ENCODE data around the gene ZDHHC22. TPM values are rescaled to one million over a fixed set of nuclear protein-coding genes. Genes with fewer than 3 reads are reported as not detected.

ZDHHC22 gene
- total and polyA plus RNA-seq, 8 donors: 0.04 to 0.11 (median 0.09) TPM; not detected in 4

DNA sequence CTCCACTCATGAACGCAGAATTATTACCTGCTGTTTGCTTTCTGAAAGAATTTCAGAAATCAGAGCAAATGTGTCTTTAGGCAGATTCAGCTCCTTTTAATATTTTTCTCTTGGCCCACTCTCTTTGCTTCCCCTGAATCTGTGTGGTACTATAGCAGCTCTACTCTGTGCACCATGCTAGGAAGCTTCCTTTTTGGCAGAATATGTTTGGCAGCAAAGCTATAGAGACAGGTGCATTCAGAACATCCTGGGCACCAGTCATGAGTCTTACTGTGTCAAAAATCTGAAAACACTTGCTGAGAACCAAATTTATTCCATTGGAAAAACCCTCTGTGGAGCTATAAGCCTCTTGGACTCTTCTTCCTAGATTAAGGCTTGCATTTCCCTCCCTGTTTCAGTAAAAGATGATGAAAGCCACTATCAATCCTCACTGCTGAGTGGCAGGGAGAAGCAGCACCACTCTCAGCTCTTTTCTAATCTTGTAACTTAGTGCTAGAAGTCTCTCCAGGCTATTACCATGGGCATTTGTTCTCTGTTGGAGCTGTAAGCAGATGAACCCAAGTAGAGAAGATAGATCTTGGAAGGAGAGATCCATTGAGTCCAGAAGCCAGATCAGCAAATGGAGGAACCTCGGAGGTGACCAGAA, 25.3 kb downstream of the ZDHHC22 start:
- ATAC-seq (no peak), DNase-seq (no peak)
- H3K9me3 ChIP-seq: no peaks in the 10 kb centered on the region
- no peak overlapping the region for H3K4me3 ChIP-seq
- peaks cover 0 to 62% of the 10 kb centered on the region in 2 donors for H3K36me3 ChIP-seq
- H3K4me1 ChIP-seq: peaks cover 0 to 6% of the 10 kb centered on the region in 2 donors
- no peak overlapping the region for H3K27ac ChIP-seq
- intact Hi-C loops (cut with DNase I): no loop called here
- TF ChIP-seq, protein P1, sequence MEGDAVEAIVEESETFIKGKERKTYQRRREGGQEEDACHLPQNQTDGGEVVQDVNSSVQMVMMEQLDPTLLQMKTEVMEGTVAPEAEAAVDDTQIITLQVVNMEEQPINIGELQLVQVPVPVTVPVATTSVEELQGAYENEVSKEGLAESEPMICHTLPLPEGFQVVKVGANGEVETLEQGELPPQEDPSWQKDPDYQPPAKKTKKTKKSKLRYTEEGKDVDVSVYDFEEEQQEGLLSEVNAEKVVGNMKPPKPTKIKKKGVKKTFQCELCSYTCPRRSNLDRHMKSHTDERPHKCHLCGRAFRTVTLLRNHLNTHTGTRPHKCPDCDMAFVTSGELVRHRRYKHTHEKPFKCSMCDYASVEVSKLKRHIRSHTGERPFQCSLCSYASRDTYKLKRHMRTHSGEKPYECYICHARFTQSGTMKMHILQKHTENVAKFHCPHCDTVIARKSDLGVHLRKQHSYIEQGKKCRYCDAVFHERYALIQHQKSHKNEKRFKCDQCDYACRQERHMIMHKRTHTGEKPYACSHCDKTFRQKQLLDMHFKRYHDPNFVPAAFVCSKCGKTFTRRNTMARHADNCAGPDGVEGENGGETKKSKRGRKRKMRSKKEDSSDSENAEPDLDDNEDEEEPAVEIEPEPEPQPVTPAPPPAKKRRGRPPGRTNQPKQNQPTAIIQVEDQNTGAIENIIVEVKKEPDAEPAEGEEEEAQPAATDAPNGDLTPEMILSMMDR (IDR thresholded peaks at IDR 0.05): no peak
- no peaks in the 10 kb centered on the region for H3K27me3 ChIP-seq

DNA sequence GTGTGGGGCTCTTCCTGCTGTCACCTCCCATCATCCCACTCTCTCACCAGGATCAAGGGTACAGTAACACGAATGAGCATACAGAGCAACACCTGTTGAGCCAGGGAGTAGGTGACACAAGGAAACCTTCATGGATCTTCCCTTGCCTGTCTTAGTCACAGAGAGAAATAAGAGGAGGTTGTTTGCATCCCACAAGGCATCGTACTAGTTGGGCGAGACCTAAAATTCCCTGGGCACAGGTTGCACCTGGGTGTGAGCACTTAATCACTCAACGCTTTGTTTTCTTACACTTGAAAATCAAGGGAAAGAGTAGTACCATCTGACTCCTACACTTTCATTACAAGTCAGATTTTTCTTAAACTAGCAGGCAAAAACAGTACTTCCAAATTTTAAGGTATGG, 27.0 kb downstream of the ZDHHC22 start:
- Histone ChIP-seq H3K4me1 (no peaks in the 10 kb centered on the region), H3K4me3 (no peak overlapping the region), H3K27ac (no peak overlapping the region), H3K9me3 (no peaks in the 10 kb centered on the region), H3K36me3 (peaks cover 0 to 73% of the 10 kb centered on the region in 2 donors), H3K27me3 (no peaks in the 10 kb centered on the region)
- TF ChIP-seq, protein P1 (IDR thresholded peaks at IDR 0.05): no peak
- DNase-seq: peak in 1 of 4 donors; percentile 30
- ATAC-seq: peak; percentile 42
- intact Hi-C loops (cut with DNase I): no loop called here

DNA sequence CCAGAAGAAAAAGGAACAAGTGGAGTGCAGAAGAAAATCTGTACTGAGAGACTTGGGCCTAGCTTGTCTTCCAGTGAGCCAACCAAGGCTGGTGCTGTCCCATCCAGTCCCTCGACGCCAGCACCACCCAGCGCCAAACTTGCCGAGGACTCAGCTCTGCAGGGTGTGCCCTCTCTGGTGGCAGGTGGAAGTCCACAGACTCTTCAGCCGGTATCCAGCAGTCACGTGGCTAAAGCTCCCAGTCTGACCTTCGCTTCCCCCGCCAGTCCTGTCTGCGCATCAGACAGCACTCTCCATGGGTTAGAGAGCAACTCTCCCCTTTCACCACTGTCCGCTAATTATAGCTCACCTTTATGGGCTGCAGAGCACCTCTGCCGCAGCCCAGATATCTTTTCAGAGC, 27.9 kb downstream of the ZDHHC22 start:
- H3K4me1 ChIP-seq: no peaks in the 10 kb centered on the region
- no peaks in the 10 kb centered on the region for H3K9me3 ChIP-seq
- intact Hi-C loops (cut with DNase I): no loop called here
- no peak overlapping the region for H3K27ac ChIP-seq
- no peak for DNase-seq
- H3K36me3 ChIP-seq: peaks cover 0 to 75% of the 10 kb centered on the region in 2 donors
- ATAC-seq: no peak
- TF ChIP-seq, protein P1 (IDR thresholded peaks at IDR 0.05): no peak
- H3K4me3 ChIP-seq: no peak overlapping the region
- no peaks in the 10 kb centered on the region for H3K27me3 ChIP-seq

DNA sequence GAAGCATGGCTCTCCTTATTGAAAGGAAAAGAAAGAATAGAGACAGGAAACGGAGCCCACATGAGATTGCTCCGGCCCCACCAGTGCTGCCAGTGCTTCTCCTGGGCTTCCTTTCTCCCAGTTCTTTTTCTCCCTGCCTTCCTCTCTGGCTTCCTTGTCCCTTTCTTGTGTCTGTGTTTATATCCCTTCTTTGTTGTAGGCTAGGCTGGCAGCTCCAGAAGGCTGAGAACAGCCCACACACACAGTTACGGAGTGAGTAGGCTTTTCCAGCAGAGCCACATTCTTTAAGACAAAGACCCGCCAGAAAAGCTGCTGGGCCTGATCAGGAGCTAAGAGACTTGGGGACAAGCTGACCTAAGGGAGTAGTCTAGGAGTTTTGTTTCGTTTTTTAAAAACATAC, 30.6 kb downstream of the ZDHHC22 start:
- Histone ChIP-seq H3K4me3 (no peak overlapping the region), H3K4me1 (no peaks in the 10 kb centered on the region), H3K27ac (peak overlapping the region; percentile 24 to 46), H3K9me3 (no peaks in the 10 kb centered on the region), H3K27me3 (no peaks in the 10 kb centered on the region), H3K36me3 (peaks cover 0 to 80% of the 10 kb centered on the region in 2 donors)
- DNase-seq (peak in 1 of 4 donors; percentile 81), ATAC-seq (peak; percentile 74)
- TF ChIP-seq, protein P1 (IDR thresholded peaks at IDR 0.05): no peak
- intact Hi-C loops (cut with DNase I): no loop called here

DNA sequence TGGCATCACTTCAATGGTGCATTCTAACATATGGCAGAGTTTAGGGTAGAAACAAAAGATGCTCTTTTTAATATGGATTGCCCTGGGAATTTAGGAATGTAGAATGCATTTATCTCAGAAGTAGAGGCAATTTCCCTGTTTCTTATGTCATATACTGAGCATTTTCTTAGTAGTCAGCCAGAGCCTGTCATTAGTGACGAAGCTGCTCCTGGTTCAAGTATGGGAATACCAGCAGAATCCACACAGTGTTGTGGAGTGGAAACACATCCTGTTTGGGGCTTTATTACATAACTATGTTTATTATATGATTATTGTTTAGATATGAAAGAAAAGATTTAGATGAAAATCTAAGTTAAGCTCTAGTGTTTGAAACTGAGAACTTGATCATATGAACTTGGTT, 31.3 kb downstream of the ZDHHC22 start:
- peak overlapping the region in 1 of 2 donors; percentile 46 for H3K27ac ChIP-seq
- H3K27me3 ChIP-seq: no peaks in the 10 kb centered on the region
- intact Hi-C loops (cut with DNase I): no loop called here
- TF ChIP-seq, protein P1 (IDR thresholded peaks at IDR 0.05): no peak
- ATAC-seq (no peak), DNase-seq (no peak)
- no peaks in the 10 kb centered on the region for H3K9me3 ChIP-seq
- H3K4me3 ChIP-seq: no peak overlapping the region
- peaks cover 0 to 84% of the 10 kb centered on the region in 2 donors for H3K36me3 ChIP-seq
- no peaks in the 10 kb centered on the region for H3K4me1 ChIP-seq

Data from left lung (tissue), 10 donors.